Measurements from ENCODE around the gene NEU1. TPM values are rescaled to one million over a fixed set of nuclear protein-coding genes. Genes with fewer than 3 reads are reported as not detected.

Gene NEU1
- total and polyA plus RNA-seq, 2 experiments from 2014 or later = 27.8 to 38.3 TPM

- Histone ChIP-seq H3F3A (ENCODE audit: insufficient read depth) (peaks cover 41% of the 10 kb centered on the region), H3K9ac (peak overlapping the region; percentile 96), H3K4me3 (peak overlapping the region; percentile 88), H3K27me3 (replicated peaks; ENCODE audit: insufficient read depth) (no peaks in the 10 kb centered on the region), H2AFZ (peak overlapping the region; percentile 92), H3K9me2 (ENCODE audit: insufficient read depth) (no peaks in the 10 kb centered on the region), H3K4me1 (ENCODE audit: insufficient read depth) (peaks cover 44% of the 10 kb centered on the region), H3K27ac (peak overlapping the region; percentile 93), H3K79me2 (ENCODE audit: insufficient read depth) (peaks cover 97% of the 10 kb centered on the region), H3K9me3 (ENCODE audit: low read depth) (no peaks in the 10 kb centered on the region), H3K4me2 (ENCODE audit: unreplicated experiment) (peak overlapping the region; percentile 99), H3K36me3 (ENCODE audit: low read depth) (peaks cover 35% of the 10 kb centered on the region), H4K20me1 (ENCODE audit: insufficient read depth) (peaks cover 16% of the 10 kb centered on the region)
- TF ChIP-seq EZH2 (IDR thresholded peaks at IDR 0.05; ENCODE audit: insufficient read depth, poor library complexity, severe bottlenecking) = no peak
- no peak for TF ChIP-seq EZH2phosphoT487 (IDR thresholded peaks at IDR 0.05; ENCODE audit: insufficient read depth, low read depth)
- peak; percentile 95 for DNase-seq
- in situ Hi-C loops (cut with MboI) = no loop called here
- 1 to 2% methylated on average over 59 of the region's 59 CpGs for WGBS, 2 experiments (ENCODE audit: low coverage in 1 of 2, low lambda C conversion rate in 2 of 2, missing lambda C conversion rate in 2 of 2)
Measured at GRCh38 chr6:31834367-31835250, 28.0 kb downstream of the NEU1 start.

DNA sequence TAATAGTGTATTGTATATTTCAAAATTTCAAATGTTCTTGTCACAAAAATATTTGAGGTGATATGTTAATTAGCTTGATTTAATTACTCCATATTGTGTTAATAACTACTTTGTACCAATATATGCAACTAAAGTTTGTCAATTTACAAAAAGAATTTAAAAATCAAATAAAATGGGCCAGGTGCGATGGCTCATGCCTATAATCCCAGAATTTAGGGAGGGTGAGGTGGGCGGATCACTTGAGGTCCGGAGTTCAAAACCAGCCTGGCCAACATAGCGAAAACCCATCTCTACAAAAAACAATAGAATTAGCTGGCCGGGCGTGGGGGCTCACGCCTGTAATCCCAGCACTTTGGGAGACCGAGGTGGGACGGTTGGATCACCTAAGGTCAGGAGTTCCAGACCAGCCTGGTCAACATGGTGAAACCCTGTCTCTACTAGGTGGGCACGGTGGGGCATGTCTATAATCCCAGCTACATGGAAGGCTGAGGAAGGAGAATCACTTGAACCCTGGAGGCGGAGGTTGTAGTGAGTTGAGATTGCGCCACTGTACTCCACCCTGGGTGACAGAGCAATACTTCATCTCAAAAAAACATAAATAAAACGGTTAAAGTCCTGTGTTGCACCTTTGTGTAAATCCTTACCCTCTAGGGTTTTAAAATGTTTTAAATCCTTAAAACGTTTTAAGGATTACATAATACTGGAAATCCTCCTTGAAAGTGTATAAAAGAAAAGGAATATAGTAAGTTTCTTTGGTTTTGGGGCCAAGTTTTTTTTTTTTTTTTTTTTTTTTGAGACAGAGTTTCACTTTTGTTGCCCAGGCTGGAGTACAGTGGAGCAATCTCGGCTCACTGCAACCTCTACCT, 31.0 kb downstream of the NEU1 start:
- H3K27ac ChIP-seq = peak overlapping the region; percentile 7; the same call in 1 of the 2 replicates
- no peaks in the 10 kb centered on the region for H3K9me3 ChIP-seq (ENCODE audit: low read depth)
- H2AFZ ChIP-seq = no peak overlapping the region
- peaks cover 16% of the 10 kb centered on the region for H3F3A ChIP-seq (ENCODE audit: insufficient read depth)
- TF ChIP-seq EZH2 (IDR thresholded peaks at IDR 0.05; ENCODE audit: insufficient read depth, poor library complexity, severe bottlenecking) (no peak), EZH2phosphoT487 (IDR thresholded peaks at IDR 0.05; ENCODE audit: insufficient read depth, low read depth) (no peak)
- peaks cover 6% of the 10 kb centered on the region; the same call in 1 of the 2 replicates for H3K36me3 ChIP-seq (ENCODE audit: low read depth)
- H3K9me2 ChIP-seq (ENCODE audit: insufficient read depth) = no peaks in the 10 kb centered on the region
- peak overlapping the region; percentile 81 for H3K4me3 ChIP-seq
- 84% methylated on average over 15 of the region's 15 CpGs for WGBS, 2 experiments (ENCODE audit: low coverage in 1 of 2, low lambda C conversion rate in 2 of 2, missing lambda C conversion rate in 2 of 2)
- DNase-seq = peak; percentile 15
- in situ Hi-C loops (cut with MboI) = no loop called here
- 0 out of 2 replicates have a peak, but pooled peaks cover 1% of the 10 kb centered on the region for H4K20me1 ChIP-seq (ENCODE audit: insufficient read depth)
- peaks cover 26% of the 10 kb centered on the region for H3K4me1 ChIP-seq (ENCODE audit: insufficient read depth)
- H3K4me2 ChIP-seq (ENCODE audit: unreplicated experiment) = peak overlapping the region; percentile 95
- H3K27me3 ChIP-seq (replicated peaks; ENCODE audit: insufficient read depth) = no peaks in the 10 kb centered on the region
- H3K79me2 ChIP-seq (ENCODE audit: insufficient read depth) = peaks cover 70% of the 10 kb centered on the region
- peak overlapping the region; percentile 83 for H3K9ac ChIP-seq

GRCh38 chr6:31830886-31831335, 31.7 kb downstream of the NEU1 start:
- in situ Hi-C loops (cut with MboI) = no loop called here
- Histone ChIP-seq H3K4me1 (ENCODE audit: insufficient read depth) (peaks cover 24% of the 10 kb centered on the region), H3K9me2 (ENCODE audit: insufficient read depth) (no peaks in the 10 kb centered on the region), H2AFZ (peak overlapping the region; percentile 56), H3K27ac (peak overlapping the region; percentile 59), H3K9me3 (ENCODE audit: low read depth) (no peaks in the 10 kb centered on the region), H3K36me3 (ENCODE audit: low read depth) (no peaks in the 10 kb centered on the region; the same call in 1 of the 2 replicates), H3F3A (ENCODE audit: insufficient read depth) (peaks cover 12% of the 10 kb centered on the region; the same call in 1 of the 2 replicates), H3K79me2 (ENCODE audit: insufficient read depth) (peaks cover 67% of the 10 kb centered on the region), H4K20me1 (ENCODE audit: insufficient read depth) (no peaks in the 10 kb centered on the region), H3K9ac (peak overlapping the region; percentile 83), H3K4me3 (peak overlapping the region; percentile 81), H3K27me3 (replicated peaks; ENCODE audit: insufficient read depth) (no peaks in the 10 kb centered on the region), H3K4me2 (ENCODE audit: unreplicated experiment) (peak overlapping the region; percentile 95)
- TF ChIP-seq EZH2 (IDR thresholded peaks at IDR 0.05; ENCODE audit: insufficient read depth, poor library complexity, severe bottlenecking) (no peak), EZH2phosphoT487 (IDR thresholded peaks at IDR 0.05; ENCODE audit: insufficient read depth, low read depth) (no peak)
- DNase-seq = no peak
- 44 to 53% methylated on average over 6 of the region's 6 CpGs for WGBS, 2 experiments (ENCODE audit: low coverage in 1 of 2, low lambda C conversion rate in 2 of 2, missing lambda C conversion rate in 2 of 2)
